HepG2 (cell line): Measurements from ENCODE around the gene NOTUM. TPM values are rescaled to one million over a fixed set of nuclear protein-coding genes. Genes with fewer than 3 reads are reported as not detected.

Experiments
- ATF4 ChIP-seq, 2 experiments: fragments of 450-650 bp in 1 of 2; sonication (generic) in 1 of 2; formaldehyde crosslinking; IDR thresholded peaks; 2 replicates each; pipeline versions ENCODE4 v1.5.0 to v1.8.0; 2020 to 2022; ENCODE audit warnings: mild to moderate bottlenecking in 1 of 2, missing genetic modification reagents in 1 of 2
- GRHL1 ChIP-seq: sonication (generic); formaldehyde crosslinking; conservative IDR thresholded peaks from 2 replicates; pipeline ENCODE4 v1.8.0; 2022; ENCODE audit warnings: missing genetic modification reagents
- MED13 ChIP-seq: sonication (generic); formaldehyde crosslinking; IDR thresholded peaks from 2 replicates; pipeline ENCODE4 v1.5.0; 2020; ENCODE audit warnings: missing genetic modification reagents
- NCOR1 ChIP-seq: fragments of 200-600 bp; sonication (generic); IDR thresholded peaks from 2 replicates; pipeline ENCODE4 v1.7.0; 2017; ENCODE audit warnings: antibody characterized with exemption, low read length, borderline replicate concordance
- ONECUT2 ChIP-seq: sonication (generic); formaldehyde crosslinking; IDR thresholded peaks from 2 replicates; pipeline ENCODE4 v1.4.0; 2020; ENCODE audit warnings: missing genetic modification reagents
- POLR2A ChIP-seq, 2 experiments: IDR thresholded peaks; 2 replicates each; pipeline ENCODE4 v1.6.1; 2011; ENCODE audit warnings: low read depth in 2 of 2, low read length in 2 of 2, mild to moderate bottlenecking in 1 of 2, moderate library complexity in 1 of 2; ENCODE audit not compliant: insufficient read depth in 1 of 2
- RAD21 ChIP-seq: fragments of 450-650 bp; formaldehyde crosslinking; IDR thresholded peaks from 2 replicates; pipeline ENCODE4 v1.5.0; 2020; ENCODE audit warnings: mild to moderate bottlenecking
- RCOR2 ChIP-seq: IDR thresholded peaks from 2 replicates; pipeline ENCODE4 v1.6.1; 2016; ENCODE audit warnings: missing biosample characterization, missing genetic modification reagents
- SCMH1 ChIP-seq: sonication (generic); formaldehyde crosslinking; IDR thresholded peaks from 2 replicates; pipeline ENCODE4 v1.9.0; 2021; ENCODE audit warnings: missing genetic modification reagents, mild to moderate bottlenecking, borderline replicate concordance
- TERF1 ChIP-seq: sonication (generic); formaldehyde crosslinking; IDR thresholded peaks from 2 replicates; pipeline ENCODE4 v1.8.0; 2022; ENCODE audit warnings: mild to moderate bottlenecking, missing genetic modification reagents, moderate library complexity
- TSC22D2 ChIP-seq: sonication (generic); formaldehyde crosslinking; IDR thresholded peaks from 2 replicates; pipeline ENCODE4 v1.5.1; 2020; ENCODE audit warnings: missing genetic modification reagents, mild to moderate bottlenecking, borderline replicate concordance
- ZEB1 ChIP-seq: IDR thresholded peaks from 2 replicates; pipeline ENCODE4 v1.6.1; 2012; ENCODE audit warnings: mild to moderate bottlenecking, low read depth, inconsistent platforms; ENCODE audit not compliant: insufficient replicate concordance
- ZFY ChIP-seq: sonication (generic); formaldehyde crosslinking; IDR thresholded peaks from 2 replicates; pipeline ENCODE4 v1.4.0; 2020; ENCODE audit warnings: missing genetic modification reagents
- ZIK1 ChIP-seq: sonication (generic); formaldehyde crosslinking; IDR thresholded peaks from 2 replicates; pipeline ENCODE4 v1.5.0; 2020; ENCODE audit warnings: mild to moderate bottlenecking, low read depth, missing genetic modification reagents, borderline replicate concordance
- ZKSCAN1 ChIP-seq: fragments of 150-350 bp; IDR thresholded peaks from 2 replicates; pipeline ENCODE4 v1.6.1; 2014; ENCODE audit warnings: low read length
- ZNF10 ChIP-seq: sonication (generic); formaldehyde crosslinking; IDR thresholded peaks from 2 replicates; pipeline ENCODE4 v1.4.0; 2020; ENCODE audit warnings: mild to moderate bottlenecking, low read depth, missing genetic modification reagents, borderline replicate concordance
- ZNF337 ChIP-seq: sonication (generic); formaldehyde crosslinking; IDR thresholded peaks from 2 replicates; pipeline ENCODE4 v1.5.1; 2020; ENCODE audit warnings: missing genetic modification reagents, low read depth, mild to moderate bottlenecking, borderline replicate concordance
- ZNF383 ChIP-seq: sonication (generic); formaldehyde crosslinking; IDR thresholded peaks from 2 replicates; pipeline ENCODE4 v1.4.0; 2020; ENCODE audit warnings: missing genetic modification reagents, mild to moderate bottlenecking, borderline replicate concordance
- ZNF703 ChIP-seq: sonication (generic); formaldehyde crosslinking; IDR thresholded peaks from 2 replicates; pipeline ENCODE4 v1.5.1; 2020; ENCODE audit warnings: missing genetic modification reagents, mild to moderate bottlenecking, moderate library complexity, borderline replicate concordance
- ZNF761 ChIP-seq: sonication (generic); formaldehyde crosslinking; conservative IDR thresholded peaks from 2 replicates; pipeline ENCODE4 v1.4.0; 2020; ENCODE audit warnings: mild to moderate bottlenecking, missing genetic modification reagents
- polyA plus RNA-seq, 8 experiments: library from polyadenylated mRNA; depleted of rRNA in 3 of 8; stranded (reverse) in 7 of 8; unstranded in 1 of 8; fragments of >200 nt; fragmentation: Illumina TruSeq in 4 of 8; extraction: Trizol in 4 of 8; gene quantifications; 2 replicates each; pipeline versions ENCODE4 v1.2.1 to v1.2.3, GENCODE V29; 2011 to 2016; ENCODE audit warnings: low read depth in 4 of 8, missing spikeins in 1 of 8, mixed read lengths in 1 of 8; ENCODE audit not compliant: insufficient read depth in 1 of 8
- total RNA-seq, 5 experiments: library from RNA; depleted of rRNA; stranded (reverse); fragments of >200 nt; fragmentation: Illumina TruSeq; extraction: Trizol; gene quantifications; 2 replicates each; pipeline ENCODE4 v1.2.3, GENCODE V29; 2016; ENCODE audit warnings: low read depth in 1 of 5
- TF ChIP-seq, protein P1 (sequence below): sonication (generic); formaldehyde crosslinking; IDR thresholded peaks from 2 replicates; pipeline ENCODE4 v1.5.1; 2020; ENCODE audit warnings: mild to moderate bottlenecking, moderate library complexity, missing genetic modification reagents
- TF ChIP-seq, protein P2 (sequence below): sonication (generic); formaldehyde crosslinking; IDR thresholded peaks from 2 replicates; pipeline ENCODE4 v1.4.0; 2020; ENCODE audit warnings: mild to moderate bottlenecking, missing genetic modification reagents

The NOTUM gene
- total and polyA plus RNA-seq, 2 of the 13 experiments (the other 11 are each of a cell fraction or from before 2014, with no cell fraction given) = 150 to 160 TPM

- TF ChIP-seq TERF1 (CRISPR knock-in tag) (peak; percentile 83; the same call in 1 of the 2 replicates), RCOR2 (CRISPR knock-in tag) (no peak; the same call in 1 of the 2 replicates), POLR2A (IDR thresholded peaks at IDR 0.05; ENCODE audit: insufficient read depth in 1 of 2, low read depth in 2 of 2, low read length in 2 of 2) (0 out of 4 replicates have a peak, but pooled peaks of 1 of the 2 experiments have one; percentile 16), GRHL1 (CRISPR knock-in tag) (no peak), ZEB1 (no peak), ZNF703 (no peak; the same call in 1 of the 2 replicates), MED13 (CRISPR knock-in tag) (peak; percentile 93), ZFY (CRISPR knock-in tag) (peak; percentile 76), ZIK1 (no peak; the same call in 1 of the 2 replicates), SCMH1 (no peak), ZNF761 (CRISPR knock-in tag) (no peak), ONECUT2 (CRISPR knock-in tag) (no peak), ZNF383 (CRISPR knock-in tag) (no peak), RAD21 (CRISPR knock-in tag) (no peak; the same call in 1 of the 2 replicates), ATF4 (CRISPR knock-in tag; IDR thresholded peaks at IDR 0.05) (peak in 1 of 2 experiments; percentile 69; a peak in 1 of 4 replicates), NCOR1 (peak; percentile 73; the same call in 1 of the 2 replicates), ZKSCAN1 (no peak), ZNF337 (no peak; the same call in 1 of the 2 replicates), TSC22D2 (CRISPR knock-in tag) (no peak; the same call in 1 of the 2 replicates), ZNF10 (CRISPR knock-in tag) (no peak)
- TF ChIP-seq, protein P1, sequence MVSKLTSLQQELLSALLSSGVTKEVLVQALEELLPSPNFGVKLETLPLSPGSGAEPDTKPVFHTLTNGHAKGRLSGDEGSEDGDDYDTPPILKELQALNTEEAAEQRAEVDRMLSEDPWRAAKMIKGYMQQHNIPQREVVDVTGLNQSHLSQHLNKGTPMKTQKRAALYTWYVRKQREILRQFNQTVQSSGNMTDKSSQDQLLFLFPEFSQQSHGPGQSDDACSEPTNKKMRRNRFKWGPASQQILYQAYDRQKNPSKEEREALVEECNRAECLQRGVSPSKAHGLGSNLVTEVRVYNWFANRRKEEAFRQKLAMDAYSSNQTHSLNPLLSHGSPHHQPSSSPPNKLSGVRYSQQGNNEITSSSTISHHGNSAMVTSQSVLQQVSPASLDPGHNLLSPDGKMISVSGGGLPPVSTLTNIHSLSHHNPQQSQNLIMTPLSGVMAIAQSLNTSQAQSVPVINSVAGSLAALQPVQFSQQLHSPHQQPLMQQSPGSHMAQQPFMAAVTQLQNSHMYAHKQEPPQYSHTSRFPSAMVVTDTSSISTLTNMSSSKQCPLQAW (CRISPR knock-in tag) = peak; percentile 50
- TF ChIP-seq, protein P2, sequence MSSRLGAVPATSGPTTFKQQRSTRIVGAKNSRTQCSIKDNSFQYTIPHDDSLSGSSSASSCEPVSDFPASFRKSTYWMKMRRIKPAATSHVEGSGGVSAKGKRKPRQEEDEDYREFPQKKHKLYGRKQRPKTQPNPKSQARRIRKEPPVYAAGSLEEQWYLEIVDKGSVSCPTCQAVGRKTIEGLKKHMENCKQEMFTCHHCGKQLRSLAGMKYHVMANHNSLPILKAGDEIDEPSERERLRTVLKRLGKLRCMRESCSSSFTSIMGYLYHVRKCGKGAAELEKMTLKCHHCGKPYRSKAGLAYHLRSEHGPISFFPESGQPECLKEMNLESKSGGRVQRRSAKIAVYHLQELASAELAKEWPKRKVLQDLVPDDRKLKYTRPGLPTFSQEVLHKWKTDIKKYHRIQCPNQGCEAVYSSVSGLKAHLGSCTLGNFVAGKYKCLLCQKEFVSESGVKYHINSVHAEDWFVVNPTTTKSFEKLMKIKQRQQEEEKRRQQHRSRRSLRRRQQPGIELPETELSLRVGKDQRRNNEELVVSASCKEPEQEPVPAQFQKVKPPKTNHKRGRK (CRISPR knock-in tag) = no peak
Measured at GRCh38 chr17:81994593-81995462, 33.8 kb upstream of the NOTUM start (continued).
